IMR-90 (cell line): ENCODE data around the gene EOLA2.

Source experiments
- BHLHE40 ChIP-seq: fragments of 150-350 bp; IDR thresholded peaks from 2 replicates; pipeline ENCODE4 v1.6.1; 2016; ENCODE audit warnings: mild to moderate bottlenecking, low read depth, low read length
- CEBPB ChIP-seq: IDR thresholded peaks from 2 replicates; pipeline ENCODE4 v1.6.1; 2012; ENCODE audit warnings: low read depth, low read length, improper control_type of control experiment
- CHD1 ChIP-seq: IDR thresholded peaks from 2 replicates; pipeline ENCODE4 v1.6.1; 2012; ENCODE audit warnings: low read depth, low read length, improper control_type of control experiment
- FOS ChIP-seq: fragments of 150-350 bp; IDR thresholded peaks from 2 replicates; pipeline ENCODE4 v1.6.1; 2016; ENCODE audit warnings: low read depth, low read length
- MAFK ChIP-seq: IDR thresholded peaks from 2 replicates; pipeline ENCODE4 v1.6.1; 2012; ENCODE audit warnings: low read depth, low read length, improper control_type of control experiment
- MXI1 ChIP-seq: IDR thresholded peaks from 2 replicates; pipeline ENCODE4 v1.6.1; 2012; ENCODE audit warnings: low read depth, mild to moderate bottlenecking, low read length, moderate library complexity, borderline replicate concordance
- POLR2A ChIP-seq: IDR thresholded peaks from 2 replicates; pipeline ENCODE4 v1.6.1; 2012; ENCODE audit warnings: mild to moderate bottlenecking, low read depth, low read length
- RAD21 ChIP-seq: IDR thresholded peaks from 2 replicates; pipeline ENCODE4 v1.6.1; 2012; ENCODE audit warnings: low read length, improper control_type of control experiment
- RCOR1 ChIP-seq: IDR thresholded peaks from 2 replicates; pipeline ENCODE4 v1.6.1; 2012; ENCODE audit warnings: mild to moderate bottlenecking, low read length, improper control_type of control experiment; ENCODE audit not compliant: insufficient replicate concordance
- RFX5 ChIP-seq: IDR thresholded peaks from 2 replicates; pipeline ENCODE4 v1.8.0; 2012; ENCODE audit warnings: low read depth, mild to moderate bottlenecking, low read length, moderate library complexity
- SMC3 ChIP-seq: fragments of 150-350 bp; IDR thresholded peaks from 2 replicates; pipeline ENCODE4 v1.6.1; 2016; ENCODE audit warnings: low read depth, mild to moderate bottlenecking, antibody characterized with exemption, low read length, moderate library complexity
- TF ChIP-seq, protein P1 (sequence below): fragments of 150-350 bp; IDR thresholded peaks from 2 replicates; pipeline ENCODE4 v1.6.1; 2017; ENCODE audit warnings: mild to moderate bottlenecking, antibody characterized with exemption, low read length, low read depth
- TF ChIP-seq, protein P2 (sequence below): conservative IDR thresholded peaks from 2 replicates; pipeline ENCODE4 v1.5.1; 2012; ENCODE audit warnings: mild to moderate bottlenecking, low read depth, low read length, improper control_type of control experiment
- TF ChIP-seq, protein P3 (sequence below): fragments of 150-350 bp; IDR thresholded peaks from 2 replicates; pipeline ENCODE4 v1.6.1; 2016; ENCODE audit warnings: low read depth, mild to moderate bottlenecking, low read length, moderate library complexity, borderline replicate concordance

- TF ChIP-seq POLR2A (peak; percentile 89), SMC3 (no peak), RFX5 (no peak), RCOR1 (no peak), MAFK (no peak), RAD21 (no peak), CHD1 (0 out of 2 replicates have a peak, but pooled peaks have one; percentile 51), BHLHE40 (no peak), CEBPB (no peak), FOS (no peak), MXI1 (no peak)
- TF ChIP-seq, protein P1, sequence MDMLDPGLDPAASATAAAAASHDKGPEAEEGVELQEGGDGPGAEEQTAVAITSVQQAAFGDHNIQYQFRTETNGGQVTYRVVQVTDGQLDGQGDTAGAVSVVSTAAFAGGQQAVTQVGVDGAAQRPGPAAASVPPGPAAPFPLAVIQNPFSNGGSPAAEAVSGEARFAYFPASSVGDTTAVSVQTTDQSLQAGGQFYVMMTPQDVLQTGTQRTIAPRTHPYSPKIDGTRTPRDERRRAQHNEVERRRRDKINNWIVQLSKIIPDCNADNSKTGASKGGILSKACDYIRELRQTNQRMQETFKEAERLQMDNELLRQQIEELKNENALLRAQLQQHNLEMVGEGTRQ = no peak
- TF ChIP-seq, protein P2, sequence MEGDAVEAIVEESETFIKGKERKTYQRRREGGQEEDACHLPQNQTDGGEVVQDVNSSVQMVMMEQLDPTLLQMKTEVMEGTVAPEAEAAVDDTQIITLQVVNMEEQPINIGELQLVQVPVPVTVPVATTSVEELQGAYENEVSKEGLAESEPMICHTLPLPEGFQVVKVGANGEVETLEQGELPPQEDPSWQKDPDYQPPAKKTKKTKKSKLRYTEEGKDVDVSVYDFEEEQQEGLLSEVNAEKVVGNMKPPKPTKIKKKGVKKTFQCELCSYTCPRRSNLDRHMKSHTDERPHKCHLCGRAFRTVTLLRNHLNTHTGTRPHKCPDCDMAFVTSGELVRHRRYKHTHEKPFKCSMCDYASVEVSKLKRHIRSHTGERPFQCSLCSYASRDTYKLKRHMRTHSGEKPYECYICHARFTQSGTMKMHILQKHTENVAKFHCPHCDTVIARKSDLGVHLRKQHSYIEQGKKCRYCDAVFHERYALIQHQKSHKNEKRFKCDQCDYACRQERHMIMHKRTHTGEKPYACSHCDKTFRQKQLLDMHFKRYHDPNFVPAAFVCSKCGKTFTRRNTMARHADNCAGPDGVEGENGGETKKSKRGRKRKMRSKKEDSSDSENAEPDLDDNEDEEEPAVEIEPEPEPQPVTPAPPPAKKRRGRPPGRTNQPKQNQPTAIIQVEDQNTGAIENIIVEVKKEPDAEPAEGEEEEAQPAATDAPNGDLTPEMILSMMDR = no peak
- TF ChIP-seq, protein P3, sequence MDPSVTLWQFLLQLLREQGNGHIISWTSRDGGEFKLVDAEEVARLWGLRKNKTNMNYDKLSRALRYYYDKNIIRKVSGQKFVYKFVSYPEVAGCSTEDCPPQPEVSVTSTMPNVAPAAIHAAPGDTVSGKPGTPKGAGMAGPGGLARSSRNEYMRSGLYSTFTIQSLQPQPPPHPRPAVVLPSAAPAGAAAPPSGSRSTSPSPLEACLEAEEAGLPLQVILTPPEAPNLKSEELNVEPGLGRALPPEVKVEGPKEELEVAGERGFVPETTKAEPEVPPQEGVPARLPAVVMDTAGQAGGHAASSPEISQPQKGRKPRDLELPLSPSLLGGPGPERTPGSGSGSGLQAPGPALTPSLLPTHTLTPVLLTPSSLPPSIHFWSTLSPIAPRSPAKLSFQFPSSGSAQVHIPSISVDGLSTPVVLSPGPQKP = no peak
Measured at GRCh38 chrX:149937871-149938426, 342 bp downstream of the EOLA2 start.
